Neural cell (in vitro differentiated cells): ENCODE data around the gene SULT1A3.

Experiments
- CTCF ChIP-seq: fragments of 450-650 bp; IDR thresholded peaks from 2 replicates; pipeline ENCODE4 v1.5.1; 2014; ENCODE audit warnings: antibody characterized with exemption, mild to moderate bottlenecking, moderate library complexity; ENCODE audit not compliant: poor library complexity, severe bottlenecking
- EZH2 ChIP-seq: fragments of 200-600, 300-800 bp; shearing (Covaris generic), sonication (generic); IDR thresholded peaks from 2 replicates; pipeline ENCODE4 v1.6.1; 2014; ENCODE audit warnings: antibody characterized with exemption, low read length, borderline replicate concordance, mild to moderate bottlenecking; ENCODE audit not compliant: insufficient read depth, poor library complexity, severe bottlenecking
- POLR2AphosphoS5 ChIP-seq: IDR thresholded peaks from 2 replicates; pipeline ENCODE4 v1.6.1; 2012

- TF ChIP-seq CTCF (no peak), POLR2AphosphoS5 (no peak), EZH2 (no peak)
Measured at GRCh38 chr16:30157214-30157613, 41.8 kb upstream of the SULT1A3 start.
